Fibroblast of villous mesenchyme (primary cell): ENCODE data around the gene ITGAL. TPM values are rescaled to one million over a fixed set of nuclear protein-coding genes. Genes with fewer than 3 reads are reported as not detected.
A peak's percentile ranks its signal among the peaks of the same experiment; 100 is the strongest.

ENCODE experiments used
- DNase-seq: peaks from one replicate; pipeline ENCODE4 v3.0.0-alpha.2; 2010; ENCODE audit warnings: low read depth
- H3K4me3 ChIP-seq: 2 replicates; pipeline ENCODE4 v1.5.1; 2011; ENCODE audit warnings: low read depth, mild to moderate bottlenecking, low read length
- CTCF ChIP-seq: IDR thresholded peaks from 2 replicates; pipeline ENCODE4 v1.5.1; 2012; ENCODE audit warnings: low read depth, mild to moderate bottlenecking, low read length; ENCODE audit not compliant: insufficient read depth
- total RNA-seq: library from RNA; depleted of rRNA; stranded (reverse); fragments of >200 nt; gene quantifications from 2 replicates; pipeline ENCODE4 v1.2.3, GENCODE V29; 2012

Gene ITGAL
- total RNA-seq, 1 donor, result not detected

GRCh38 chr16:30567160-30567990 lies 94.8 kb downstream of the ITGAL start:
- DNase-seq, result no peak
- TF ChIP-seq CTCF, result no peak
- no peak overlapping the region for H3K4me3 ChIP-seq

GRCh38 chr16:30567991-30568638 lies 95.6 kb downstream of the ITGAL start:
- no peak for TF ChIP-seq CTCF
- DNase-seq, result peak; percentile 98
- no peak overlapping the region for H3K4me3 ChIP-seq

- no peak overlapping the region for H3K4me3 ChIP-seq
- no peak for DNase-seq
- no peak for TF ChIP-seq CTCF
These were observed 96.7 kb downstream of the ITGAL start for GRCh38 chr16:30569281-30569680.

GRCh38 chr16:30569746-30570635 lies 97.4 kb downstream of the ITGAL start:
- DNase-seq, result no peak
- no peak for TF ChIP-seq CTCF

GRCh38 chr16:30570636-30571444 lies 98.3 kb downstream of the ITGAL start:
- peak overlapping the region; percentile 72 for H3K4me3 ChIP-seq
- DNase-seq, result peak; percentile 40
- TF ChIP-seq CTCF, result no peak

More at GRCh38 chr16:30569746-30570635, 97.4 kb downstream of the ITGAL start:
- no peak overlapping the region for H3K4me3 ChIP-seq
